GM19438 (cell line): Measurements from ENCODE around the gene LMAN2.

Experiments
- ATAC-seq: cut with Tn5 transposase; IDR thresholded peaks from one replicate; pipeline ENCODE4 v1.9.1; 2021; ENCODE audit warnings: low read depth; ENCODE audit not compliant: unreplicated experiment

Gene LMAN2

GRCh38 chr5:177351392-177352329 is at the start of gene LMAN2:
Gene LMAN2, minus strand, starts transcription at chr5:177351668. Its CDS starts 21 bp downstream, at chr5:177351647.
- peak; percentile 94 for ATAC-seq

GRCh38 chr5:177399997-177400868 is 48.8 kb upstream of the LMAN2 start, which contains the start of gene PFN3:
Gene PFN3, minus strand, starts transcription at chr5:177400661. Its CDS starts 85 bp downstream, at chr5:177400576.
- no peak for ATAC-seq

- no peak for ATAC-seq
These were observed 46.5 kb upstream of the LMAN2 start for GRCh38 chr5:177397875-177398390.

- no peak for ATAC-seq
These were observed 45.3 kb upstream of the LMAN2 start for GRCh38 chr5:177396807-177397206.

- no peak for ATAC-seq
These were observed 44.6 kb upstream of the LMAN2 start for GRCh38 chr5:177396078-177396477.

GRCh38 chr5:177393990-177394389 is 42.5 kb upstream of the LMAN2 start:
- ATAC-seq: no peak

- no peak for ATAC-seq
These were observed 41.8 kb upstream of the LMAN2 start for GRCh38 chr5:177393206-177393765.

GRCh38 chr5:177392765-177393164 is 41.3 kb upstream of the LMAN2 start:
- no peak for ATAC-seq

- ATAC-seq: no peak
These were observed 39.2 kb upstream of the LMAN2 start for GRCh38 chr5:177390363-177391300.

GRCh38 chr5:177389241-177390169 is 38.0 kb upstream of the LMAN2 start:
- peak; percentile 59 for ATAC-seq

GRCh38 chr5:177388521-177389052 is 37.1 kb upstream of the LMAN2 start:
- ATAC-seq: no peak

GRCh38 chr5:177387405-177387804 is 35.9 kb upstream of the LMAN2 start:
- ATAC-seq: no peak

GRCh38 chr5:177386542-177386941 is 35.1 kb upstream of the LMAN2 start:
- ATAC-seq: no peak

GRCh38 chr5:177385720-177386119 is 34.3 kb upstream of the LMAN2 start:
- ATAC-seq: no peak

- ATAC-seq: no peak
These were observed 32.7 kb upstream of the LMAN2 start, which contains the start of gene SLC34A1 for GRCh38 chr5:177384134-177384533. Gene SLC34A1, plus strand, starts transcription at chr5:177384434. Its CDS starts 1,308 bp downstream, at chr5:177385742.

GRCh38 chr5:177383181-177383580 is 31.7 kb upstream of the LMAN2 start:
- ATAC-seq: no peak

GRCh38 chr5:177382423-177383029 is 31.1 kb upstream of the LMAN2 start:
- ATAC-seq: no peak

- ATAC-seq: no peak
These were observed 29.3 kb upstream of the LMAN2 start for GRCh38 chr5:177380805-177381126.
